ENCODE data around the gene ATRX. TPM values are rescaled to one million over a fixed set of nuclear protein-coding genes. Genes with fewer than 3 reads are reported as not detected.

ATRX gene
- total RNA-seq, 1 donor: 83.6 TPM

DNA sequence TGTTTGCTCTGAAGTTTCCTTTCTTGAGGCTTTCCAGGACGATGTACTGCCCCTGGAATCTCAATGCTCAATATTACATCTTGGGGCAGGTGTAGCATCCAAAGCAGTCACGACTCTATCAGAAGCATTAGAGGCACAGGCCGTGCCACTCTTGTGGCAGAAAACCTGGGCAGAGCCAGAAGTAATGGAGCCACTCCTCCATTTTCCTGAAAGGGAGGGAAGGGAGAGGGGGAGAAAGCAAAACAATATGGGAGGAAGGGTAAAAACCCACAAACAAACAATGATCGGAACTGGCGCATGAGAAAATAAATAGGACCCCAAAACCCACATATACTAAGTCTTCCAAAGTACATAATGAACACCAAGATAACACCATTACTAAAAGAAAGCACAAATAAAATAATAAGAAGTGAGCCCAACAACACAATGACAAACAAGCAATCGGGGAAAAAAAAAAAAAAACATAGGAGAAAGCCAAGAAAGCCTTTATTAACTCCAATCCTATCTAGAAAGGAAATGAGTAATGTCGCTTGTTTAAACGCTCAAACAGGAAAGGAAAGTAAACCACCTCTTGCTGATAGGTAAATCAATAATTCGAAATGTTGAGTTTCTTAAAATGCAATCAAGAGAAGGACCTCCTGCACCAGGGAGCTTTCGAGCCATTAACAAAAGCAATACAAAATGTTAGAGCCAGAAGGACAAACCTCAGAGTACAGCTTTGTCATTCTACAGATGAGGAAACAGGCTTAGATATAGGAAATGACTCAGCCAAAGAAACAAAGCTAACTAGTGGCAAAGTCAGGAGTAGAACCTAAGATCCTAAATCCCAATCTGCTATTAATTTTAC is 117.4 kb downstream of the ATRX start:
- TF ChIP-seq, protein P1, sequence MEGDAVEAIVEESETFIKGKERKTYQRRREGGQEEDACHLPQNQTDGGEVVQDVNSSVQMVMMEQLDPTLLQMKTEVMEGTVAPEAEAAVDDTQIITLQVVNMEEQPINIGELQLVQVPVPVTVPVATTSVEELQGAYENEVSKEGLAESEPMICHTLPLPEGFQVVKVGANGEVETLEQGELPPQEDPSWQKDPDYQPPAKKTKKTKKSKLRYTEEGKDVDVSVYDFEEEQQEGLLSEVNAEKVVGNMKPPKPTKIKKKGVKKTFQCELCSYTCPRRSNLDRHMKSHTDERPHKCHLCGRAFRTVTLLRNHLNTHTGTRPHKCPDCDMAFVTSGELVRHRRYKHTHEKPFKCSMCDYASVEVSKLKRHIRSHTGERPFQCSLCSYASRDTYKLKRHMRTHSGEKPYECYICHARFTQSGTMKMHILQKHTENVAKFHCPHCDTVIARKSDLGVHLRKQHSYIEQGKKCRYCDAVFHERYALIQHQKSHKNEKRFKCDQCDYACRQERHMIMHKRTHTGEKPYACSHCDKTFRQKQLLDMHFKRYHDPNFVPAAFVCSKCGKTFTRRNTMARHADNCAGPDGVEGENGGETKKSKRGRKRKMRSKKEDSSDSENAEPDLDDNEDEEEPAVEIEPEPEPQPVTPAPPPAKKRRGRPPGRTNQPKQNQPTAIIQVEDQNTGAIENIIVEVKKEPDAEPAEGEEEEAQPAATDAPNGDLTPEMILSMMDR (IDR thresholded peaks at IDR 0.05; ENCODE audit: insufficient read depth, low read length): no peak
- DNase-seq (ENCODE audit: low read depth): peak; percentile 56
- no peak overlapping the region for H3K4me3 ChIP-seq (ENCODE audit: low read depth, low read length)

DNA sequence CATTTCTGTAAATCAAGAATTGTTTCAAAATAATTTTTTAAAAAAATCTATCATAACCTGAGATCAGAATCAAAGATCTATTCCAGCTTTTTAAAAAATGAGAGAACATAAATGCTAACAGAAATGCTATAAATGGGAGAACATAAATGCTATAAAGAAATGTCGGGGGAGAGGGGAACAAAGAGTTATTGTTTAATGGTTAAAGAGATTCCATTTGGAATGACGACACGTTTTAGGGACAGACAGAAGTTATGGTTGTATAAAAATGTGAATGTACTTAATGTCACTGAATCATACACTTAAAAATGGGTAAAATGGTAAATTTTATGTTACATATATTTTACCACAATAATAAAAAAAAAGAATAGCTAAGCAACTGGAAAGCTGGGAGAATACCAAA is 127.1 kb downstream of the ATRX start:
- H3K4me3 ChIP-seq (ENCODE audit: low read depth, low read length): no peak overlapping the region
- TF ChIP-seq, protein P1 (IDR thresholded peaks at IDR 0.05; ENCODE audit: insufficient read depth, low read length): no peak
- DNase-seq (ENCODE audit: low read depth): no peak

DNA sequence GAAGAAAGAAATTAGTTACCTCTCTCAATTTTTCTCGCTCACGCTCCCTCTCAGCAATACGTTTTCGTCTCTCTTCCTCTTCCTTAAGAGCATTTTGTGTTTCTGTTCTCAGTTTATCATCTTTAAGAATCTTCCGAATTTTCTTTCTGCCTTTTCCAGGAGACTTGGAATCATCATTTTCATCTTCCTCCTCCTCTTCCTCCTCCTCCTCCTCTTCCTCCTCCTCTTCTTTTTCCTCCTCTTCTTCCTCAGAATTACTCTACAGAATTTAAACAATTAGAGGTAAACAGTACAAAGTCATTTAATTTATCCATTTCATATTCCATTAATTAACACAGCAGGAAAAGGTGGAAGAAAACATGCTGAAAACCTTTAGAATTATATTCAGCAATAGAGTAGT is 133.9 kb downstream of the ATRX start:
- no peak for DNase-seq (ENCODE audit: low read depth)
- H3K4me3 ChIP-seq (ENCODE audit: low read depth, low read length): no peak overlapping the region
- TF ChIP-seq, protein P1 (IDR thresholded peaks at IDR 0.05; ENCODE audit: insufficient read depth, low read length): no peak

DNA sequence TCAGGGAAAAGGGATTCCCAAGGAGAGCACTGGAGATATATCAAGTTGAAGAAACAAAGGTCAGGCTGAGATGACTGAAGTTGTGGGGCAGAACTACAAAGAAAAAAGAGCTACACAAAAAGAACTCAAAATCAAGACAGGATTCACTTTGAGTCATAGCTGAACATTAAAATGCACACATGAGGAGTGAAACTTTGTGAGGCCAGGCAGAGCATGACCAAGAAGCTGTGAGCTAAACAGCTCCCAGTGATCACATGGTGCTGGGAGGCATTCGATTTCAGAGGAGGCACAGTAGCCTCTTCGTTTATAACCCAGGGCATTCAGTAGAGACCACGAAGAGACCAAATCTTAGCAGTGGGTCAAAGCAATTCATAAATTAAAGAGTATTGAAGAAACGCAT is 145.3 kb downstream of the ATRX start:
- TF ChIP-seq, protein P1 (IDR thresholded peaks at IDR 0.05; ENCODE audit: insufficient read depth, low read length): no peak
- H3K4me3 ChIP-seq (ENCODE audit: low read depth, low read length): no peak overlapping the region
- DNase-seq (ENCODE audit: low read depth): no peak

DNA sequence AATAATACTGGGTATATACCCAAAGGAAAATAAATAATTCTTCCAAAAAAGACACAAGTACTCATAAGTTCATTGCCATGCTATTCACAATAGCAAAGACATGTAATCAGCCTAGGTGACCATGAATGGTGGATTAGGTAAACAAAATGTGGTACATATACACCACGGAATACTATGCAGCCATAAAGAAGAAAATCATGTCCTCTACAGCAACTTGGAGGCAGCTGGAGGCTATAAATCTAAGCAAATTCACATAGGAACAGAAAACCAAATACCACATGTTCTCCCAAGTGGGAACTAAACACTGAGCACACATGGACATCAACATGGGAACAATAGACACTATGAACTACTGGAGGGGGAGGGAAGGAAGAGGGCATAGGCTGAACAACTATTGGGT is 146.2 kb downstream of the ATRX start:
- TF ChIP-seq, protein P1 (IDR thresholded peaks at IDR 0.05; ENCODE audit: insufficient read depth, low read length): no peak
- H3K4me3 ChIP-seq (ENCODE audit: low read depth, low read length): no peak overlapping the region
- no peak for DNase-seq (ENCODE audit: low read depth)

DNA sequence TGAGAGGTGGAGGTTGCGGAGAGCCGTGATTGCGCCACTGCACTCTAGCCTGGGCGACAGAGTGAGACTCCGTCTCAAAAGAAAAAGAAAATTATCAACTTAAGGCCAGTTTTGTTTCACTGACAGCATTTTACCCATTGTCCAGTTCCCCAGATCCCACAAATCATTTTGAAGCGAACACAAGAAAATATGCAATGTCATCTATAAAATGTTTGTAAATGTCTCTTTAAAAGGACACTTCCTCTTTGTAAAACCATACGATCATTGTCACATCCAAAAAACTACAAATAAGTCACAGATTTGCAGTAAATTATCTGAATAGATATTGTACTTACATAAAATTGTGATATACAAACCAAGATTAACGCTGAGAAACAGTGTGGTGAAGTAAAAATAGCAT is 147.6 kb downstream of the ATRX start:
- H3K4me3 ChIP-seq (ENCODE audit: low read depth, low read length): no peak overlapping the region
- DNase-seq (ENCODE audit: low read depth): no peak
- TF ChIP-seq, protein P1 (IDR thresholded peaks at IDR 0.05; ENCODE audit: insufficient read depth, low read length): no peak

Measured in fibroblast of the aortic adventitia (primary cell).